ENCODE measurements around the gene TLL2. TPM values are rescaled to one million over a fixed set of nuclear protein-coding genes. Genes with fewer than 3 reads are reported as not detected.

TLL2 gene
- polyA plus RNA-seq, 4 donors: 0.46 to 1.6 (median 0.54) TPM; not detected in 1

- H3K9me3 ChIP-seq (ENCODE audit: control insufficient read depth in 2 of 2, insufficient read depth in 1 of 2, low read depth in 1 of 2, low read length in 1 of 2): peaks cover 0 to 3% of the 10 kb centered on the region in 2 donors
- H3K4me1 ChIP-seq (ENCODE audit: control insufficient read depth in 3 of 3, insufficient read depth in 2 of 3, low read depth in 1 of 3, low read length in 2 of 3): peaks cover 0 to 28% (median 10%) of the 10 kb centered on the region in 3 donors
- H3K36me3 ChIP-seq (ENCODE audit: control insufficient read depth in 3 of 3, insufficient read depth in 2 of 3, low read depth in 1 of 3, low read length in 3 of 3): no peaks in the 10 kb centered on the region
- H3K27me3 ChIP-seq (ENCODE audit: control insufficient read depth in 3 of 3, insufficient read depth in 3 of 3, low read length in 3 of 3): no peaks in the 10 kb centered on the region
- H3K4me3 ChIP-seq (ENCODE audit: low read depth in 1 of 3, low read length in 3 of 3): no peak overlapping the region
- H3K27ac ChIP-seq (ENCODE audit: low read depth in 1 of 3, low read length in 2 of 3): peak overlapping the region in 2 of 3 donors; percentile 16 to 82
- DNase-seq (peak in 1 of 2 donors; percentile 76), FAIRE-seq (no peak)
These were observed 161.7 kb downstream of the TLL2 start for GRCh38 chr10:96352027-96352426.

- 80 to 97% (median 90%) methylated on average over 1 of the region's 1 CpG for WGBS, 3 donors
- FAIRE-seq (no peak), DNase-seq (no peak)
These were observed 167.4 kb downstream of the TLL2 start for GRCh38 chr10:96346295-96346694.

DNA sequence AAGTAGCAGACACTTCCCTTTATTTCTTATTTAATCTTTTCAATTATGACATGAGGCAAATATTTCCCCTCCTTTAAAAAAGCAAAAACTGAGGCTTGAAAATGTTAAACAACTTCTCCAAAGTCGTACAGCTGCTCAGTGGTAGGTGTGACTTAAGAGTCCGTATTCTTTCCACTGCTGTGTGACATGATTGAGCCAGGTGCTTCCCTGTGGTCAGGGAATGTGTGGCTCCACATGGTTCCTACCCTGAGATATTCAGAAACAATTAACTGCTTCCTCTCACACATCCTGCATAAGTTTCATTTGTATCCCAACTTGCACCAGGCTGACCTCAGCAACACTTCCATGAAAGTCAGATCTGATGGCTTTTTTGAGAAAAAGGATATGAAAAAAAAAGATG lies 168.5 kb downstream of the TLL2 start:
- no peaks in the 10 kb centered on the region for H3K4me1 ChIP-seq (ENCODE audit: control insufficient read depth in 3 of 3, insufficient read depth in 2 of 3, low read depth in 1 of 3, low read length in 2 of 3)
- 50 to 78% (median 68%) methylated on average over 2 of the region's 2 CpGs for WGBS, 3 donors
- H3K27me3 ChIP-seq (ENCODE audit: control insufficient read depth in 3 of 3, insufficient read depth in 3 of 3, low read length in 3 of 3): no peaks in the 10 kb centered on the region
- FAIRE-seq (no peak), DNase-seq (no peak)
- peaks cover 0 to 9% of the 10 kb centered on the region in 2 donors for H3K9me3 ChIP-seq (ENCODE audit: control insufficient read depth in 2 of 2, insufficient read depth in 1 of 2, low read depth in 1 of 2, low read length in 1 of 2)
- H3K27ac ChIP-seq (ENCODE audit: low read depth in 1 of 3, low read length in 2 of 3): no peak overlapping the region
- no peaks in the 10 kb centered on the region for H3K36me3 ChIP-seq (ENCODE audit: control insufficient read depth in 3 of 3, insufficient read depth in 2 of 3, low read depth in 1 of 3, low read length in 3 of 3)
- no peak overlapping the region for H3K4me3 ChIP-seq (ENCODE audit: low read depth in 1 of 3, low read length in 3 of 3)

More at GRCh38 chr10:96346295-96346694, 167.4 kb downstream of the TLL2 start:
- Histone ChIP-seq H3K4me3 (ENCODE audit: low read depth in 1 of 3, low read length in 3 of 3) (no peak overlapping the region), H3K9me3 (ENCODE audit: control insufficient read depth in 2 of 2, insufficient read depth in 1 of 2, low read depth in 1 of 2, low read length in 1 of 2) (peaks cover 0 to 9% of the 10 kb centered on the region in 2 donors), H3K36me3 (ENCODE audit: control insufficient read depth in 3 of 3, insufficient read depth in 2 of 3, low read depth in 1 of 3, low read length in 3 of 3) (no peaks in the 10 kb centered on the region), H3K27me3 (ENCODE audit: control insufficient read depth in 3 of 3, insufficient read depth in 3 of 3, low read length in 3 of 3) (no peaks in the 10 kb centered on the region), H3K4me1 (ENCODE audit: control insufficient read depth in 3 of 3, insufficient read depth in 2 of 3, low read depth in 1 of 3, low read length in 2 of 3) (no peaks in the 10 kb centered on the region), H3K27ac (ENCODE audit: low read depth in 1 of 3, low read length in 2 of 3) (no peak overlapping the region)

- WGBS, 3 donors: 94 to 99% (median 97%) methylated on average over 4 of the region's 4 CpGs
- no peak overlapping the region for H3K27ac ChIP-seq (ENCODE audit: low read depth in 1 of 3, low read length in 2 of 3)
- H3K36me3 ChIP-seq (ENCODE audit: control insufficient read depth in 3 of 3, insufficient read depth in 2 of 3, low read depth in 1 of 3, low read length in 3 of 3): no peaks in the 10 kb centered on the region
- FAIRE-seq: no peak
- H3K27me3 ChIP-seq (ENCODE audit: control insufficient read depth in 3 of 3, insufficient read depth in 3 of 3, low read length in 3 of 3): no peaks in the 10 kb centered on the region
- H3K4me1 ChIP-seq (ENCODE audit: control insufficient read depth in 3 of 3, insufficient read depth in 2 of 3, low read depth in 1 of 3, low read length in 2 of 3): no peaks in the 10 kb centered on the region
- DNase-seq: no peak
- H3K4me3 ChIP-seq (ENCODE audit: low read depth in 1 of 3, low read length in 3 of 3): no peak overlapping the region
- peaks cover 0 to 9% of the 10 kb centered on the region in 2 donors for H3K9me3 ChIP-seq (ENCODE audit: control insufficient read depth in 2 of 2, insufficient read depth in 1 of 2, low read depth in 1 of 2, low read length in 1 of 2)
These were observed 169.5 kb downstream of the TLL2 start for GRCh38 chr10:96344178-96344577.

DNA sequence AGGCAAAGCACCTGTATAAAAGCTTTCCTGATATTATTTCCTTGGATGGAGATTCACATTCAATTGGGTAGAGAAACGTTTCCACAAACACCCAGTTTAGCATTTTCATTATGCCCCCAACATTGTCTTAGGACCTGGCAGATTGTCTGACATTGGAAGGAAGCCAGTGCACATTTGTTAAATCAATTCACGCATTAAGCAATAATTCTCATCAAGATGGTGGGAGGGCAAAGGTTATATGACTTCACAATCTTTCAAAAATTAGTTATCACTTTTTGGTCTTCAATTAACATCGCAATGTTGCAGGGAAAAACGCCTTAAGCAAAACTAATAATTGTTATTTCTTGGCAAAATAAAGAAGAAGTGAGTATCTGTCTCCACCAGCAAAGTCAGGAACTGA lies 171.3 kb downstream of the TLL2 start:
- WGBS, 3 donors: 16 to 60% (median 32%) methylated on average over 4 of the region's 4 CpGs
- no peak overlapping the region for H3K27ac ChIP-seq (ENCODE audit: low read depth in 1 of 3, low read length in 2 of 3)
- no peaks in the 10 kb centered on the region for H3K27me3 ChIP-seq (ENCODE audit: control insufficient read depth in 3 of 3, insufficient read depth in 3 of 3, low read length in 3 of 3)
- peaks cover 0 to 9% of the 10 kb centered on the region in 2 donors for H3K9me3 ChIP-seq (ENCODE audit: control insufficient read depth in 2 of 2, insufficient read depth in 1 of 2, low read depth in 1 of 2, low read length in 1 of 2)
- H3K36me3 ChIP-seq (ENCODE audit: control insufficient read depth in 3 of 3, insufficient read depth in 2 of 3, low read depth in 1 of 3, low read length in 3 of 3): no peaks in the 10 kb centered on the region
- no peak for DNase-seq
- H3K4me1 ChIP-seq (ENCODE audit: control insufficient read depth in 3 of 3, insufficient read depth in 2 of 3, low read depth in 1 of 3, low read length in 2 of 3): no peaks in the 10 kb centered on the region
- no peak overlapping the region for H3K4me3 ChIP-seq (ENCODE audit: low read depth in 1 of 3, low read length in 3 of 3)
- no peak for FAIRE-seq

GRCh38 chr10:96341219-96342182 lies 172.2 kb downstream of the TLL2 start:
- WGBS, 3 donors: 69 to 84% (median 72%) methylated on average over 5 of the region's 5 CpGs
- no peak for DNase-seq
- Histone ChIP-seq H3K4me1 (ENCODE audit: control insufficient read depth in 3 of 3, insufficient read depth in 2 of 3, low read depth in 1 of 3, low read length in 2 of 3) (no peaks in the 10 kb centered on the region), H3K36me3 (ENCODE audit: control insufficient read depth in 3 of 3, insufficient read depth in 2 of 3, low read depth in 1 of 3, low read length in 3 of 3) (no peaks in the 10 kb centered on the region), H3K4me3 (ENCODE audit: low read depth in 1 of 3, low read length in 3 of 3) (no peak overlapping the region), H3K27me3 (ENCODE audit: control insufficient read depth in 3 of 3, insufficient read depth in 3 of 3, low read length in 3 of 3) (no peaks in the 10 kb centered on the region), H3K9me3 (ENCODE audit: control insufficient read depth in 2 of 2, insufficient read depth in 1 of 2, low read depth in 1 of 2, low read length in 1 of 2) (peaks cover 0 to 9% of the 10 kb centered on the region in 2 donors), H3K27ac (ENCODE audit: low read depth in 1 of 3, low read length in 2 of 3) (no peak overlapping the region)
- FAIRE-seq: no peak

- Histone ChIP-seq H3K4me1 (ENCODE audit: control insufficient read depth in 3 of 3, insufficient read depth in 2 of 3, low read depth in 1 of 3, low read length in 2 of 3) (no peaks in the 10 kb centered on the region), H3K27me3 (ENCODE audit: control insufficient read depth in 3 of 3, insufficient read depth in 3 of 3, low read length in 3 of 3) (no peaks in the 10 kb centered on the region), H3K36me3 (ENCODE audit: control insufficient read depth in 3 of 3, insufficient read depth in 2 of 3, low read depth in 1 of 3, low read length in 3 of 3) (no peaks in the 10 kb centered on the region), H3K27ac (ENCODE audit: low read depth in 1 of 3, low read length in 2 of 3) (no peak overlapping the region), H3K9me3 (ENCODE audit: control insufficient read depth in 2 of 2, insufficient read depth in 1 of 2, low read depth in 1 of 2, low read length in 1 of 2) (no peaks in the 10 kb centered on the region), H3K4me3 (ENCODE audit: low read depth in 1 of 3, low read length in 3 of 3) (no peak overlapping the region)
- WGBS, 3 donors: 27 to 36% (median 31%) methylated on average over 6 to 7 of the region's 7 CpGs
- FAIRE-seq: peak; percentile 36
- DNase-seq: peak; percentile 70 to 80
These were observed 173.5 kb downstream of the TLL2 start for GRCh38 chr10:96339956-96340904.

- no peak for DNase-seq
- Histone ChIP-seq H3K4me3 (ENCODE audit: low read depth in 1 of 3, low read length in 3 of 3) (no peak overlapping the region), H3K36me3 (ENCODE audit: control insufficient read depth in 3 of 3, insufficient read depth in 2 of 3, low read depth in 1 of 3, low read length in 3 of 3) (no peaks in the 10 kb centered on the region), H3K9me3 (ENCODE audit: control insufficient read depth in 2 of 2, insufficient read depth in 1 of 2, low read depth in 1 of 2, low read length in 1 of 2) (no peaks in the 10 kb centered on the region), H3K4me1 (ENCODE audit: control insufficient read depth in 3 of 3, insufficient read depth in 2 of 3, low read depth in 1 of 3, low read length in 2 of 3) (no peaks in the 10 kb centered on the region), H3K27ac (ENCODE audit: low read depth in 1 of 3, low read length in 2 of 3) (no peak overlapping the region), H3K27me3 (ENCODE audit: control insufficient read depth in 3 of 3, insufficient read depth in 3 of 3, low read length in 3 of 3) (no peaks in the 10 kb centered on the region)
- WGBS, 3 donors: 91 to 94% (median 94%) methylated on average over 4 of the region's 4 CpGs
- FAIRE-seq: no peak
These were observed 174.3 kb downstream of the TLL2 start for GRCh38 chr10:96339383-96339782.
